ENCODE measurements around the gene CPA4. TPM values are rescaled to one million over a fixed set of nuclear protein-coding genes. Genes with fewer than 3 reads are reported as not detected.

CPA4 gene
- total RNA-seq, 2 donors from 2014 or later: 0.23 TPM; not detected in 1

DNA sequence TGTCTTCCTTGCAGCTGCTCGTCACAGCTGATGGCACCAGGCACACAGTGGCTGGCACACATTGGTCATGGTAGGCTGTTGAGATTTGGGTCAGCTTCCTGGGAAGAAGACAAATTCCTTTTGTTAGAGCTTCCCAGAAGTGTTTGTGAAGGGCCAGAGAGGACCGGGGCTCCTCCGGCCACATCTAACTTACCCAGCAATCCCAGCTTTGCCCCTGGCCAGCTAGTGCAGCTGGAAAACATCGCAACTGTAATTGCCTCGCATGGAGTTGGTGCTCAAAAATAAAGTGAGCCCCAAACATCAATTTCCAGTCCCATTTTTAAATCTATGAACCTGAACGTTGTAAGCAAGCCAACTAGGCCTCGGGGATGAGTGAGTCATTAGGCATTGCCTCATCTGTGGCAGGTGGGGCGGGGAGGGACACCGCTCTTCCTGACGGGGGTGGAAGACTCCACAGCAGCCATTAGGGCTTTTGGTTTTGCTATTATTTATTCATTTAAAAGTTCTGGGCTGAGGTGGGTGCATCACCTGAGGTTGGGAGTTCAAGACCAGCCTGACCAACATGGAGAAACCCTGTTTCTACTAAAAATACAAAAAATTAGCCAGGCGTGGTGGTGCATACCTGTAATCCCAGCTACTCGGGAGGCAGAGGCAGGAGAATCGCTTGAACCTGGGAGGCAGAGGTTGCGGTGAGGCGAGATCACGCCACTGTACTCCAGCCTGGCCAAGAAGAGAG lies 64.1 kb downstream of the CPA4 start:
- intact Hi-C loops (cut with DNase I): no loop called here
- Histone ChIP-seq H3K4me3 (no peak overlapping the region), H3K9me3 (peaks cover 4% of the 10 kb centered on the region), H3K4me1 (replicated peaks) (no peaks in the 10 kb centered on the region), H3K27ac (peak overlapping the region; percentile 53 to 66), H3K36me3 (no peaks in the 10 kb centered on the region), H3K27me3 (replicated peaks; ENCODE audit: insufficient read depth) (no peaks in the 10 kb centered on the region)
- peak; percentile 60 for DNase-seq (ENCODE audit: low spot score)
- TF ChIP-seq, protein P1, sequence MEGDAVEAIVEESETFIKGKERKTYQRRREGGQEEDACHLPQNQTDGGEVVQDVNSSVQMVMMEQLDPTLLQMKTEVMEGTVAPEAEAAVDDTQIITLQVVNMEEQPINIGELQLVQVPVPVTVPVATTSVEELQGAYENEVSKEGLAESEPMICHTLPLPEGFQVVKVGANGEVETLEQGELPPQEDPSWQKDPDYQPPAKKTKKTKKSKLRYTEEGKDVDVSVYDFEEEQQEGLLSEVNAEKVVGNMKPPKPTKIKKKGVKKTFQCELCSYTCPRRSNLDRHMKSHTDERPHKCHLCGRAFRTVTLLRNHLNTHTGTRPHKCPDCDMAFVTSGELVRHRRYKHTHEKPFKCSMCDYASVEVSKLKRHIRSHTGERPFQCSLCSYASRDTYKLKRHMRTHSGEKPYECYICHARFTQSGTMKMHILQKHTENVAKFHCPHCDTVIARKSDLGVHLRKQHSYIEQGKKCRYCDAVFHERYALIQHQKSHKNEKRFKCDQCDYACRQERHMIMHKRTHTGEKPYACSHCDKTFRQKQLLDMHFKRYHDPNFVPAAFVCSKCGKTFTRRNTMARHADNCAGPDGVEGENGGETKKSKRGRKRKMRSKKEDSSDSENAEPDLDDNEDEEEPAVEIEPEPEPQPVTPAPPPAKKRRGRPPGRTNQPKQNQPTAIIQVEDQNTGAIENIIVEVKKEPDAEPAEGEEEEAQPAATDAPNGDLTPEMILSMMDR (IDR thresholded peaks at IDR 0.05): no peak
- TF ChIP-seq POLR2AphosphoS5 (IDR thresholded peaks at IDR 0.05): peak; percentile 58
- 62% methylated on average over 16 of the region's 16 CpGs for WGBS

DNA sequence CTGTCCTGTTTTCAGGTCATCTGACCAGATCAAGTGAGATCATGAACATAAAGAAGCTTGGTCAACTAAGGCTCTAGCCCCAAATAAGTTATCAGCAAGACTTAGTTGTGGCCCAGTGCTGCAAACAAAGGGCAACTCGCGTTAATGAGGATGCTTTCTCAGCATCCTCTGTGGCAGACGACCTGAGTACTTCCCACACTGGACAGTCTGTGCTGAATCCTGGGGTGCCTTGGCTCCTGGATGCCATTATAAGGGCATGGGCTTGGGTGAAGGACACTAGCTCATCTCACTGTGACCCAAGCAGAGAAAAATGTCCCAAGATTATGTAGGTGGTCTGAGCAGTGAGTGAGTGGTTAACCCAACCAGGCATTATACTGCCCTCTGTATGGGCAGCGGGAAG lies 65.5 kb downstream of the CPA4 start:
- H3K36me3 ChIP-seq: no peaks in the 10 kb centered on the region
- intact Hi-C loops (cut with DNase I): no loop called here
- TF ChIP-seq POLR2AphosphoS5 (IDR thresholded peaks at IDR 0.05) (no peak), POLR2A (IDR thresholded peaks at IDR 0.05) (no peak)
- TF ChIP-seq, protein P1 (IDR thresholded peaks at IDR 0.05): no peak
- H3K27me3 ChIP-seq (replicated peaks; ENCODE audit: insufficient read depth): no peaks in the 10 kb centered on the region
- H3K9me3 ChIP-seq: peaks cover 4% of the 10 kb centered on the region
- H3K4me1 ChIP-seq (replicated peaks): no peaks in the 10 kb centered on the region
- no peak overlapping the region for H3K4me3 ChIP-seq
- H3K27ac ChIP-seq: no peak overlapping the region
- no peak for DNase-seq (ENCODE audit: low spot score)
- WGBS: 92% methylated on average over 4 of the region's 4 CpGs

DNA sequence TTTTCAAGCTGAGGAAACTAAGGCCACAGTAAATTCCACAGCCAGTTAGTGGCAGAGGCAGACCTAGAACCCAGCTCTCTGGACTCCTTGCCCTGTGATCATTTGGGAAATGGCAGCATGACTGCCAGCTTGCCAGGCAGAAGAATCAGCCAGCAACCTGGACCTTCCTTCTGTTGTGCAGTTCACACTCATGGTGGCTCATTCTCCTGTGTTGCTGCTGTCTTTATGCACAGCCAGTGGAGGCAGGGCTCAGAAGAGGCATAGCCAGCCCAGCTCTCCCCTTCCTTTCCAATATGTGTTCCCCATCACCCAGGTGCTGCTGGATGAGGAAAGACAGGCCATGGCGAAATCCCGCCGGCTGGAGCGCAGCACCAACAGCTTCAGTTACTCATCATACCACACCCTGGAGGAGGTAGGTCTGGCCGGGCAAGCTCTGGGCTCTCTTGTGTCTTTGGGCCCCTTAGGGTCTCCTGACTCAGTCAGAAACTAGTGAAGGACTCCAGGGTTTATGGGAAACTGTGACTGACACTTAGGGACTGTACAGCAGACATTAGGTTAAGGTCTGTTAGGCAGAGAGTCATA lies 66.4 kb downstream of the CPA4 start:
- H3K36me3 ChIP-seq: no peaks in the 10 kb centered on the region
- H3K27ac ChIP-seq: no peak overlapping the region
- peaks cover 4% of the 10 kb centered on the region for H3K9me3 ChIP-seq
- 96% methylated on average over 5 of the region's 5 CpGs for WGBS
- no peak overlapping the region for H3K4me3 ChIP-seq
- H3K27me3 ChIP-seq (replicated peaks; ENCODE audit: insufficient read depth): no peaks in the 10 kb centered on the region
- no peaks in the 10 kb centered on the region for H3K4me1 ChIP-seq (replicated peaks)
- TF ChIP-seq, protein P1 (IDR thresholded peaks at IDR 0.05): no peak
- TF ChIP-seq POLR2A (IDR thresholded peaks at IDR 0.05) (no peak), POLR2AphosphoS5 (IDR thresholded peaks at IDR 0.05) (no peak)
- intact Hi-C loops (cut with DNase I): no loop called here
- DNase-seq (ENCODE audit: low spot score): no peak

DNA sequence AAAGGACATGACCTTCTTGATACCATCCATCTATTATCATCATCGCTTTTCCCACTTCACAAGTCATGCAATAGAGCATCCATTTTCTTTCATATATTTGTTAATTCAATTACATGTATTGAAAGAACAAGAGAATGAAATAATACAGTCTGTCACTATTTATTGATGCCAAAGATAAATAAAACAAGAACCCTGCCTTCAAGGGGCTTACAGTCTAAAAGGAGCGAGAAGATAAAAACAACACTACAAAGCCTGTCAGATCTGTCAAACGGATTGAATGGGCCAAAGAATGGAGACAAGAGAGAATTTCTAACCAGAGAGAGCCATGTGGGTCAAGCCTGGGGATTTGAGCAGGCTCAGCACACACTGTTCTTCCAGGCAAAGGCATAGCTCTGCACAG lies 67.6 kb downstream of the CPA4 start:
- H3K4me1 ChIP-seq (replicated peaks): no peaks in the 10 kb centered on the region
- TF ChIP-seq POLR2AphosphoS5 (IDR thresholded peaks at IDR 0.05) (no peak), POLR2A (IDR thresholded peaks at IDR 0.05) (no peak)
- TF ChIP-seq, protein P1 (IDR thresholded peaks at IDR 0.05): no peak
- intact Hi-C loops (cut with DNase I): no loop called here
- H3K4me3 ChIP-seq: no peak overlapping the region
- 90% methylated on average over 3 of the region's 3 CpGs for WGBS
- no peaks in the 10 kb centered on the region for H3K27me3 ChIP-seq (replicated peaks; ENCODE audit: insufficient read depth)
- H3K9me3 ChIP-seq: peaks cover 4% of the 10 kb centered on the region
- DNase-seq (ENCODE audit: low spot score): no peak
- no peak overlapping the region for H3K27ac ChIP-seq
- no peaks in the 10 kb centered on the region for H3K36me3 ChIP-seq

DNA sequence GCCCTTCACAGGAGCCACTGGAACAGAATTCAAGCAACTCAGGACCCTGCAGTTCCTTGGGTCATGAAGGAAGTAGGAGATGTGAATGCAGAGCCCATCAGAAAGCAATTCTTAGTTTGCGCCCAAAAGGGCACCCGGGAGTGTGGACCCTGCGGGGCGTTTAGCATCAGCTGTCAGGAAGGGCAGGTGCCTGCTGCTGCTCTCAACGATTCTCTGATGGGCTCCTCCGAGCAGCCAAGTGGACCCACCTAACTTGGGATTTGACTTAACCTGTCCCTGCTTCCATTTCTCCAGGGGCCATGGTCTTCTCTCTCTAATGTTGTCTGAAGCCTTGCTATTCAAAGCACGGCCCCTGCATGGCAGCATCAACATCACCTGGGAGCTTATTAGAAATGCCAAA lies 68.7 kb downstream of the CPA4 start:
- H3K9me3 ChIP-seq: peaks cover 4% of the 10 kb centered on the region
- H3K4me3 ChIP-seq: no peak overlapping the region
- H3K4me1 ChIP-seq (replicated peaks): no peaks in the 10 kb centered on the region
- intact Hi-C loops (cut with DNase I): no loop called here
- 93% methylated on average over 7 of the region's 7 CpGs for WGBS
- no peak overlapping the region for H3K27ac ChIP-seq
- no peak for DNase-seq (ENCODE audit: low spot score)
- no peaks in the 10 kb centered on the region for H3K36me3 ChIP-seq
- H3K27me3 ChIP-seq (replicated peaks; ENCODE audit: insufficient read depth): no peaks in the 10 kb centered on the region
- TF ChIP-seq, protein P1 (IDR thresholded peaks at IDR 0.05): no peak
- no peak for TF ChIP-seq POLR2A (IDR thresholded peaks at IDR 0.05)
- TF ChIP-seq POLR2AphosphoS5 (IDR thresholded peaks at IDR 0.05): no peak
